Kidney (tissue), 14 donors: ENCODE measurements around the gene EVI5L. TPM values are rescaled to one million over a fixed set of nuclear protein-coding genes. Genes with fewer than 3 reads are reported as not detected.

ENCODE experiments used
- DNase-seq, 5 donors: peaks; one replicate each; pipeline ENCODE4 v3.0.0-alpha.2; 2013 to 2020
- FAIRE-seq: peaks from 2 replicates; lab custom pipeline; 2012; peaks lifted over from hg19 to GRCh38; lab: Jason Lieb, UNC
- H3K27ac ChIP-seq, 2 donors: one replicate each; pipeline ENCODE4 v1.7.0; 2013; ENCODE audit warnings: low read depth in 2 of 2, low read length in 2 of 2, inconsistent platforms in 1 of 2
- H3K27me3 ChIP-seq: one replicate; pipeline ENCODE4 v1.7.1; 2013; ENCODE audit warnings: low read length, inconsistent platforms; ENCODE audit not compliant: control insufficient read depth, insufficient read depth
- H3K36me3 ChIP-seq, 3 donors: one replicate each; pipeline versions ENCODE4 v1.7.0 to v1.7.1; 2013; ENCODE audit warnings: low read length in 3 of 3, control low read depth in 1 of 3, inconsistent platforms in 1 of 3; ENCODE audit not compliant: insufficient read depth in 3 of 3, control insufficient read depth in 2 of 3
- H3K4me1 ChIP-seq, 3 donors: one replicate each; pipeline versions ENCODE4 v1.7.0 to v1.7.1; 2013; ENCODE audit warnings: low read length in 3 of 3, inconsistent platforms in 1 of 3, low read depth in 1 of 3; ENCODE audit not compliant: control insufficient read depth in 2 of 3, insufficient read depth in 2 of 3
- H3K4me3 ChIP-seq, 3 donors: one replicate each; pipeline versions ENCODE4 v1.7.0 to v1.8.1; 2013; ENCODE audit warnings: low read length in 3 of 3, control low read depth in 1 of 3, inconsistent platforms in 1 of 3
- H3K9ac ChIP-seq, 3 donors: one replicate each; pipeline versions ENCODE4 v1.7.0 to v1.7.1; 2013; ENCODE audit warnings: low read length in 3 of 3, control low read depth in 1 of 3, inconsistent platforms in 1 of 3
- H3K9me3 ChIP-seq, 3 donors: one replicate each; pipeline versions ENCODE4 v1.7.0 to v1.7.1; 2013; ENCODE audit warnings: low read length in 3 of 3, control low read depth in 1 of 3, inconsistent platforms in 1 of 3; ENCODE audit not compliant: control insufficient read depth in 2 of 3, insufficient read depth in 1 of 3
- CTCF ChIP-seq: IDR thresholded peaks from 3 replicates; pipeline ENCODE4 v1.5.1; 2012; ENCODE audit warnings: mild to moderate bottlenecking, moderate library complexity, borderline replicate concordance; ENCODE audit not compliant: insufficient read depth; ENCODE audit errors: extremely low read depth
- intact Hi-C: fragments of 100-400 bp; cut with DNase I; formaldehyde crosslinking; loops from one replicate; pipeline ENCODE4 v1.11.1; 2022
- polyA plus RNA-seq: library from polyadenylated mRNA; stranded (reverse); fragments of 350-450 nt; fragmentation: Illumina TruSeq; extraction: RNeasy Lipid Tissue Mini Kit (QIAGEN cat#74804); gene quantifications from one replicate; pipeline ENCODE4 v1.2.3, GENCODE V29; 2014; ENCODE audit warnings: low read depth, low replicate concordance; ENCODE audit not compliant: insufficient read depth
- total RNA-seq: library from RNA; stranded (reverse); fragmentation: NEBNext Ultra II Directional; extraction: Animal tissue kit (Norgen Biotek cat#: 25700); gene quantifications from one replicate; pipeline ENCODE4 v1.2.1, GENCODE V29; 2021
- donor health status: control.
- donor health status: control.
- donor health status: control.
- donor health status: control.
- donor health status: control.
- donor health status: DM: yes; HTN: yes; CAD: no.
- donor health status: Normal renal cell carcinoma (clear cell type).

The EVI5L gene
- total and polyA plus RNA-seq, 2 donors from 2014 or later, result 14.5 to 15.9 TPM

GRCh38 chr19:7911508-7912143 lies 81.6 kb downstream of the EVI5L start:
- H3K27ac ChIP-seq, result no peak overlapping the region
- FAIRE-seq, result no peak
- H3K36me3 ChIP-seq, result peaks cover 0 to 10% (median 2%) of the 10 kb centered on the region in 3 donors
- H3K9me3 ChIP-seq, result no peaks in the 10 kb centered on the region
- no peak overlapping the region for H3K9ac ChIP-seq
- no peak overlapping the region for H3K4me3 ChIP-seq
- DNase-seq, result no peak
- TF ChIP-seq CTCF, result no peak
- H3K27me3 ChIP-seq, result peaks cover 7% of the 10 kb centered on the region
- intact Hi-C loops, result no loop called here
- peaks cover 0 to 5% (median 0%) of the 10 kb centered on the region in 3 donors for H3K4me1 ChIP-seq

DNA sequence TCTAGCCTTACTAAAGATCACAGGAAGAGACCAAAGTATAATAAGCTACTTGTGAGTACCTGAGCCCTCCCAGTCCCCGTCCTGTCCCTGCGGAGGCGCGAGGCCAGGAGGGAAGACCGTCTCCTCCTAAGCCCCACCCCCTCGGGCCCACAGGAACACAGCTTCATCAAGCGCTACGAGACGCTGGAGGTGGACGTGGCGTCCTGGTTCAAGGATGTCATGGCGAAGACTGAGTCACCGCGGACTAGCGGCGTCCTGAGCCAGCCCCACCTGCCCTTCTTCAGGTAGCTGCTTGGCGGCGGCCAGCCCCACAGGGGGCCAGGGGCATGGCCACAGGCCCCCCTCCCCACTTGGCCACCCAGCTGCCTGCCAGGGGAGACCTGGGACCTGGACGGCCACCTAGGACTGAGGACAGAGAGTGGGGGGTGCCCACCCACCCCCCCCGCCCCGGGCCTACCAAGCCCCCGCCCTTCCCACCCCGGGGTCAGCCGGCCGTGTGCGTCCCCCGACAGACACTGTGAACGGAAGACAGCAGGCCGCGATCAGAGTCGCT lies 82.2 kb downstream of the EVI5L start:
- no peak for DNase-seq
- intact Hi-C loops, result no loop called here

GRCh38 chr19:7912697-7913564 lies 82.9 kb downstream of the EVI5L start:
- FAIRE-seq (no peak), DNase-seq (no peak)
- no peak for TF ChIP-seq CTCF
- Histone ChIP-seq H3K4me3 (no peak overlapping the region), H3K27ac (no peak overlapping the region), H3K4me1 (peaks cover 0 to 13% (median 0%) of the 10 kb centered on the region in 3 donors), H3K36me3 (peaks cover 0 to 10% (median 2%) of the 10 kb centered on the region in 3 donors), H3K9ac (no peak overlapping the region), H3K27me3 (peaks cover 7% of the 10 kb centered on the region), H3K9me3 (no peaks in the 10 kb centered on the region)
- intact Hi-C loops, result no loop called here

More for the DNA sequence above, 82.2 kb downstream of the EVI5L start:
- FAIRE-seq, result no peak
- Histone ChIP-seq H3K27ac (no peak overlapping the region), H3K36me3 (peaks cover 0 to 10% (median 2%) of the 10 kb centered on the region in 3 donors), H3K9me3 (no peaks in the 10 kb centered on the region), H3K4me1 (peaks cover 0 to 8% (median 0%) of the 10 kb centered on the region in 3 donors), H3K9ac (no peak overlapping the region), H3K4me3 (no peak overlapping the region), H3K27me3 (peaks cover 7% of the 10 kb centered on the region)
- no peak for TF ChIP-seq CTCF
